ENCODE measurements around the gene TAS2R60. TPM values are rescaled to one million over a fixed set of nuclear protein-coding genes. Genes with fewer than 3 reads are reported as not detected.

TAS2R60 gene
- total RNA-seq, 2 experiments from 2014 or later, result not detected

GRCh38 chr7:143492043-143492471 is 48.8 kb downstream of the TAS2R60 start:
- Histone ChIP-seq H3K9me3 (ENCODE audit: low read length) (no peaks in the 10 kb centered on the region), H4K20me1 (ENCODE audit: insufficient read depth, low read length) (no peaks in the 10 kb centered on the region), H3K4me1 (ENCODE audit: insufficient read depth, low read length, poor library complexity, severe bottlenecking) (no peaks in the 10 kb centered on the region), H2AFZ (ENCODE audit: low read length) (no peak overlapping the region), H3K4me3 (ENCODE audit: low read depth, low read length, poor library complexity, severe bottlenecking) (no peak overlapping the region), H3K9me2 (ENCODE audit: insufficient read depth, low read length) (no peaks in the 10 kb centered on the region), H3K4me2 (ENCODE audit: low read length) (no peak overlapping the region), H3K27ac (ENCODE audit: low read depth, low read length, poor library complexity, severe bottlenecking) (no peak overlapping the region), H3K36me3 (ENCODE audit: insufficient read depth, low read length) (no peaks in the 10 kb centered on the region), H3K79me2 (ENCODE audit: insufficient read depth, low read depth, low read length) (no peaks in the 10 kb centered on the region)
- ChIA-PET CTCF (ENCODE audit: unreplicated experiment) (no interaction called here), POLR2A (interaction anchor here (1.2 kb wide), 1 partner anchor 24 kb away, joined by 3 read pairs; no protein-coding TSS in a partner anchor)
- DNase-seq (ENCODE audit: low spot score), result no peak
- intact Hi-C loops (cut with micrococcal nuclease; ENCODE audit: unreplicated experiment), result no loop called here
- TF ChIP-seq EZH2phosphoT487 (IDR thresholded peaks at IDR 0.05; ENCODE audit: borderline replicate concordance, low read depth, low read length), result no peak
- TF ChIP-seq CTCF (conservative IDR thresholded peaks at IDR 0.05; ENCODE audit: low read length), result no peak
- no TSS peak for BruUV-seq (replicated peaks)

GRCh38 chr7:143492799-143493739 is 49.8 kb downstream of the TAS2R60 start:
- Histone ChIP-seq H3K4me3 (ENCODE audit: low read depth, low read length, poor library complexity, severe bottlenecking) (no peak overlapping the region), H3K9me2 (ENCODE audit: insufficient read depth, low read length) (no peaks in the 10 kb centered on the region), H3K27ac (ENCODE audit: low read depth, low read length, poor library complexity, severe bottlenecking) (no peak overlapping the region), H2AFZ (ENCODE audit: low read length) (no peak overlapping the region), H4K20me1 (ENCODE audit: insufficient read depth, low read length) (no peaks in the 10 kb centered on the region), H3K4me1 (ENCODE audit: insufficient read depth, low read length, poor library complexity, severe bottlenecking) (no peaks in the 10 kb centered on the region), H3K36me3 (ENCODE audit: insufficient read depth, low read length) (no peaks in the 10 kb centered on the region), H3K79me2 (ENCODE audit: insufficient read depth, low read depth, low read length) (no peaks in the 10 kb centered on the region), H3K4me2 (ENCODE audit: low read length) (no peak overlapping the region), H3K9me3 (ENCODE audit: low read length) (no peaks in the 10 kb centered on the region)
- ChIA-PET POLR2A (no interaction called here), CTCF (ENCODE audit: unreplicated experiment) (no interaction called here)
- DNase-seq (ENCODE audit: low spot score), result no peak
- no TSS peak for BruUV-seq (replicated peaks)
- no peak for TF ChIP-seq EZH2phosphoT487 (IDR thresholded peaks at IDR 0.05; ENCODE audit: borderline replicate concordance, low read depth, low read length)
- no peak for TF ChIP-seq CTCF (conservative IDR thresholded peaks at IDR 0.05; ENCODE audit: low read length)
- intact Hi-C loops (cut with micrococcal nuclease; ENCODE audit: unreplicated experiment), result no loop called here

GRCh38 chr7:143493751-143494150 is 50.5 kb downstream of the TAS2R60 start:
- Histone ChIP-seq H3K27ac (ENCODE audit: low read depth, low read length, poor library complexity, severe bottlenecking) (no peak overlapping the region), H3K36me3 (ENCODE audit: insufficient read depth, low read length) (no peaks in the 10 kb centered on the region), H3K4me2 (ENCODE audit: low read length) (no peak overlapping the region), H3K79me2 (ENCODE audit: insufficient read depth, low read depth, low read length) (no peaks in the 10 kb centered on the region), H3K4me1 (ENCODE audit: insufficient read depth, low read length, poor library complexity, severe bottlenecking) (no peaks in the 10 kb centered on the region), H2AFZ (ENCODE audit: low read length) (no peak overlapping the region), H3K4me3 (ENCODE audit: low read depth, low read length, poor library complexity, severe bottlenecking) (no peak overlapping the region), H4K20me1 (ENCODE audit: insufficient read depth, low read length) (no peaks in the 10 kb centered on the region), H3K9me2 (ENCODE audit: insufficient read depth, low read length) (no peaks in the 10 kb centered on the region), H3K9me3 (ENCODE audit: low read length) (no peaks in the 10 kb centered on the region)
- no TSS peak for BruUV-seq (replicated peaks)
- CTCF ChIA-PET (ENCODE audit: unreplicated experiment), result no interaction called here
- no peak for TF ChIP-seq CTCF (conservative IDR thresholded peaks at IDR 0.05; ENCODE audit: low read length)
- no peak for TF ChIP-seq EZH2phosphoT487 (IDR thresholded peaks at IDR 0.05; ENCODE audit: borderline replicate concordance, low read depth, low read length)
- intact Hi-C loops (cut with micrococcal nuclease; ENCODE audit: unreplicated experiment), result no loop called here
- POLR2A ChIA-PET, result no interaction called here
- DNase-seq (ENCODE audit: low spot score), result no peak

Measured in OCI-LY7 (cell line).